ENCODE data around the gene ITIH1. TPM values are rescaled to one million over a fixed set of nuclear protein-coding genes. Genes with fewer than 3 reads are reported as not detected.

Gene ITIH1
- total and polyA plus RNA-seq, 2 donors (not counting 3 experiments of a cell fraction or from before 2014, with no cell fraction given): not detected

DNA sequence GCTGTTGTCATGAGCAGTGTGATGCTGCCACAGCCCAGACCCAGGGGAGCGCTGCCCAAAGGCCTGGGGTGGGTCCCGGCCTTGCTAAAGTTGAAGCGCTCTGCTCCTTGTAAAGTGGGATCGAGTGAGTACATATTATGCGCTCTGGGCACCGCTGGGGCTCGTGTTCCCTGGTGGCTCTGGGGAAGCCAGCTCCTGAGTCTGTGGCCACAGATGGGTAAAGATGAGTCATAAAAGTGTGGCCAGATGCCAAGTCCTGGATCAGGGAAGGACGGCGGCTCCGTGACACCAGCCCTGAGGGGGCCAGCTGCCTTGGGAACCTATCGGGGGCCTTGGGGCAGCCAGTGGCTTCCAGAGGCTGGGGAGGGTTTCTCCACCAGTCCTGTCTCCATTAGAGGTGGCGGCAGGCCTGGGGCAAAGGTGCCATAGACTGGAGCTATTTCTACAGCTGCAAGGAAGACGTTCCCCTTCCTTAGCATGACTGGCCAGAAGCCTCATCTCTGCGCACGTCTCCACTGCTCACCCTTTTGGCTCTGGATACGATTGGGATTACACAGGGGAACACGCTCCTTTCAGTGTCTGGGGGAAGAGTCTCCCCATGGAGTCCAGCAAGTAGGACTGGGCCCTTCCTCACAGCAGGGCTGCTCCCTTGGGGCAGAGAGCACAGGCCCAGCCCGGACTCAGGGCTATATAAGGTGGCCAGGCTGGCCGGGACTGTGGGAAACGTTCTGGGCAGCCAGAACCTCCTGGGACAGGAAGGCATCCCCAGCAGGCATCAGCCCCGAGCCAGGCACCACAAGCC is 54.3 kb downstream of the ITIH1 start:
- Histone ChIP-seq H3K4me1 (ENCODE audit: control insufficient read depth, extremely low read depth, insufficient read depth, low read length) (peaks cover 6% of the 10 kb centered on the region), H3K27me3 (ENCODE audit: control insufficient read depth in 2 of 2, insufficient read depth in 2 of 2, low read length in 2 of 2) (no peaks in the 10 kb centered on the region), H3K27ac (ENCODE audit: insufficient read depth, low read depth, low read length) (no peak overlapping the region), H3K4me2 (ENCODE audit: insufficient read depth, low read length) (no peak overlapping the region), H3K9me3 (replicated peaks; ENCODE audit: control insufficient read depth, insufficient read depth, low read length) (no peaks in the 10 kb centered on the region), H2AFZ (ENCODE audit: low read depth, low read length) (no peak overlapping the region), H3K79me2 (ENCODE audit: control insufficient read depth, insufficient read depth, low read length) (no peaks in the 10 kb centered on the region), H3K4me3 (replicated peaks in 1 of 3; ENCODE audit: insufficient read depth in 1 of 3, low read depth in 1 of 3, low read length in 3 of 3) (no peak overlapping the region), H3K9ac (replicated peaks; ENCODE audit: extremely low read depth, insufficient read depth, low read length) (no peak overlapping the region), H3K9me1 (replicated peaks; ENCODE audit: control insufficient read depth, extremely low read depth, insufficient read depth, low read length) (no peaks in the 10 kb centered on the region), H3K36me3 (ENCODE audit: control insufficient read depth in 2 of 2, extremely low read depth in 1 of 2, insufficient read depth in 2 of 2, low read length in 2 of 2) (no peaks in the 10 kb centered on the region), H4K20me1 (replicated peaks; ENCODE audit: control insufficient read depth, extremely low read depth, insufficient read depth, low read length) (no peaks in the 10 kb centered on the region)
- TF ChIP-seq GATA2 (IDR thresholded peaks at IDR 0.05; ENCODE audit: insufficient read depth, insufficient read length, low read depth, low read length) (no peak), POLR2A (IDR thresholded peaks at IDR 0.05; ENCODE audit: low read depth, low read length) (no peak), JUN (IDR thresholded peaks at IDR 0.05; ENCODE audit: borderline replicate concordance, insufficient read depth, insufficient read length, low read depth) (peak; percentile 57), FOS (IDR thresholded peaks at IDR 0.05; ENCODE audit: borderline replicate concordance, insufficient read depth, low read length) (peak; percentile 40)
- no TSS peak for BruUV-seq (replicated peaks)
- POLR2A ChIA-PET: no interaction called here
- FAIRE-seq (peak; percentile 53), DNase-seq (ENCODE audit: low read depth, low spot score) (peak; percentile 72)
- dilution Hi-C loops (cut with MboI; ENCODE audit: extremely low pct_ligation_motif_present, low sequenced_read_pairs) (no loop called here), intact Hi-C loops (cut with micrococcal nuclease) (no loop called here)
- CTCF ChIA-PET: interaction anchor here (0.9 to 2.4 kb wide), 5 partner anchors 11 to 32 kb away, joined by 3 to 12 read pairs (median 4); no protein-coding TSS in a partner anchor

DNA sequence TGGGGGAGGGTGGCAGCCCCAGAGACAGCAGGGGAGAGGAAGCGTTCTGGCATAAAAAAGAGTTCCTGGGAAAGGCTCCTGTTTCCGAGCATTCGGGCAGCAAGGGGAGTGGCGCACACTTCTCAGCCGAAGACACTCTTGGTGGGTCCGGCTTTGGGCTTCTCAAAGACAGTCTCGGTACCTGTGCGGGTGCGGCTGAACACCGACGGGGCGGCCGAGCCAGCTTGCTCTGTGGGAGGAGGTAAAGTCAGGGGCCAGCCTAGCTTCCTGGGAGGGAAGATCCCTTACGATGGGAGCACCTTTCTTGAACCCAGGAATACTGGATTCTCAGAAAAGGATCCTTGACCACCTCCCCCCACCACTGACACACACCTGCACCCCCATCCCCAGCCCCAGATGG is 55.8 kb downstream of the ITIH1 start:
- dilution Hi-C loops (cut with MboI; ENCODE audit: extremely low pct_ligation_motif_present, low sequenced_read_pairs) (no loop called here), intact Hi-C loops (cut with micrococcal nuclease) (no loop called here)
- TF ChIP-seq POLR2A (IDR thresholded peaks at IDR 0.05; ENCODE audit: low read depth, low read length): no peak
- TF ChIP-seq EZH2 (IDR thresholded peaks at IDR 0.05; ENCODE audit: borderline replicate concordance, low read depth, low read length, severe bottlenecking): no peak
- TF ChIP-seq, protein P1, sequence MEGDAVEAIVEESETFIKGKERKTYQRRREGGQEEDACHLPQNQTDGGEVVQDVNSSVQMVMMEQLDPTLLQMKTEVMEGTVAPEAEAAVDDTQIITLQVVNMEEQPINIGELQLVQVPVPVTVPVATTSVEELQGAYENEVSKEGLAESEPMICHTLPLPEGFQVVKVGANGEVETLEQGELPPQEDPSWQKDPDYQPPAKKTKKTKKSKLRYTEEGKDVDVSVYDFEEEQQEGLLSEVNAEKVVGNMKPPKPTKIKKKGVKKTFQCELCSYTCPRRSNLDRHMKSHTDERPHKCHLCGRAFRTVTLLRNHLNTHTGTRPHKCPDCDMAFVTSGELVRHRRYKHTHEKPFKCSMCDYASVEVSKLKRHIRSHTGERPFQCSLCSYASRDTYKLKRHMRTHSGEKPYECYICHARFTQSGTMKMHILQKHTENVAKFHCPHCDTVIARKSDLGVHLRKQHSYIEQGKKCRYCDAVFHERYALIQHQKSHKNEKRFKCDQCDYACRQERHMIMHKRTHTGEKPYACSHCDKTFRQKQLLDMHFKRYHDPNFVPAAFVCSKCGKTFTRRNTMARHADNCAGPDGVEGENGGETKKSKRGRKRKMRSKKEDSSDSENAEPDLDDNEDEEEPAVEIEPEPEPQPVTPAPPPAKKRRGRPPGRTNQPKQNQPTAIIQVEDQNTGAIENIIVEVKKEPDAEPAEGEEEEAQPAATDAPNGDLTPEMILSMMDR (IDR thresholded peaks at IDR 0.05; ENCODE audit: extremely low read depth in 1 of 2, insufficient read depth in 1 of 2, low read depth in 1 of 2, low read length in 2 of 2): no peak
- TF ChIP-seq GATA2 (IDR thresholded peaks at IDR 0.05; ENCODE audit: insufficient read depth, insufficient read length, low read depth, low read length): no peak
- no peak for TF ChIP-seq POLR2AphosphoS5 (IDR thresholded peaks at IDR 0.05; ENCODE audit: insufficient read depth, low read depth, low read length)
- TF ChIP-seq MYC (IDR thresholded peaks at IDR 0.05; ENCODE audit: low read depth, low read length): no peak
- TF ChIP-seq FOS (IDR thresholded peaks at IDR 0.05; ENCODE audit: borderline replicate concordance, insufficient read depth, low read length): no peak
- TF ChIP-seq, protein P2, sequence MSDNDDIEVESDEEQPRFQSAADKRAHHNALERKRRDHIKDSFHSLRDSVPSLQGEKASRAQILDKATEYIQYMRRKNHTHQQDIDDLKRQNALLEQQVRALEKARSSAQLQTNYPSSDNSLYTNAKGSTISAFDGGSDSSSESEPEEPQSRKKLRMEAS (IDR thresholded peaks at IDR 0.05; ENCODE audit: insufficient read depth, insufficient read length): no peak
- no peak for TF ChIP-seq JUN (IDR thresholded peaks at IDR 0.05; ENCODE audit: borderline replicate concordance, insufficient read depth, insufficient read length, low read depth)
- BruUV-seq (replicated peaks): no TSS peak
- Histone ChIP-seq H4K20me1 (replicated peaks; ENCODE audit: control insufficient read depth, extremely low read depth, insufficient read depth, low read length) (no peaks in the 10 kb centered on the region), H3K9ac (replicated peaks; ENCODE audit: extremely low read depth, insufficient read depth, low read length) (no peak overlapping the region), H3K9me3 (replicated peaks; ENCODE audit: control insufficient read depth, insufficient read depth, low read length) (no peaks in the 10 kb centered on the region), H2AFZ (ENCODE audit: low read depth, low read length) (no peak overlapping the region), H3K4me2 (ENCODE audit: insufficient read depth, low read length) (no peak overlapping the region), H3K79me2 (ENCODE audit: control insufficient read depth, insufficient read depth, low read length) (no peaks in the 10 kb centered on the region), H3K4me1 (ENCODE audit: control insufficient read depth, extremely low read depth, insufficient read depth, low read length) (peaks cover 6% of the 10 kb centered on the region), H3K9me1 (replicated peaks; ENCODE audit: control insufficient read depth, extremely low read depth, insufficient read depth, low read length) (no peaks in the 10 kb centered on the region), H3K27me3 (ENCODE audit: control insufficient read depth in 2 of 2, insufficient read depth in 2 of 2, low read length in 2 of 2) (no peaks in the 10 kb centered on the region), H3K36me3 (ENCODE audit: control insufficient read depth in 2 of 2, extremely low read depth in 1 of 2, insufficient read depth in 2 of 2, low read length in 2 of 2) (no peaks in the 10 kb centered on the region), H3K27ac (ENCODE audit: insufficient read depth, low read depth, low read length) (no peak overlapping the region), H3K4me3 (replicated peaks in 1 of 3; ENCODE audit: insufficient read depth in 1 of 3, low read depth in 1 of 3, low read length in 3 of 3) (no peak overlapping the region)
- ChIA-PET POLR2A (no interaction called here), CTCF (no interaction called here)
- DNase-seq (ENCODE audit: low read depth, low spot score) (no peak), FAIRE-seq (no peak)

All from endothelial cell of umbilical vein (primary cell).